BJ (cell line): ENCODE data around the gene KMT2A. TPM values are rescaled to one million over a fixed set of nuclear protein-coding genes. Genes with fewer than 3 reads are reported as not detected.

Source experiments
- CTCF ChIA-PET: fragments of 350-600 bp; formaldehyde crosslinking; extraction: SDS; loops from one replicate; lab custom pipeline; 2021; ENCODE audit warnings: antibody characterized with exemption, inconsistent platforms; lab: Yijun Ruan, JAX
- POLR2A ChIA-PET: fragments of 300-600 bp; sonication (Branson Sonifier 250); formaldehyde crosslinking; extraction: SDS; loops from one replicate; lab custom pipeline; 2021; ENCODE audit warnings: antibody characterized with exemption; lab: Charles Lee
- DNase-seq: peaks from one replicate; pipeline ENCODE4 v3.0.0-alpha.2; 2011; ENCODE audit warnings: low read depth
- H3K27me3 ChIP-seq: 2 replicates; pipeline ENCODE4 v1.6.0; 2011; ENCODE audit warnings: low read length; ENCODE audit not compliant: control insufficient read depth, insufficient read depth
- H3K36me3 ChIP-seq: 2 replicates; pipeline ENCODE4 v1.5.1; 2011; ENCODE audit warnings: low read length; ENCODE audit not compliant: control insufficient read depth, insufficient read depth
- H3K4me3 ChIP-seq: 2 replicates; pipeline ENCODE4 v1.5.1; 2011; ENCODE audit warnings: low read depth, mild to moderate bottlenecking, control low read depth, low read length
- polyA plus RNA-seq: library from polyadenylated mRNA; depleted of rRNA; stranded (reverse); fragments of >200 nt; gene quantifications from 2 replicates; pipeline ENCODE4 v1.2.3, GENCODE V29; 2011
- TF ChIP-seq, protein P1 (sequence below): IDR thresholded peaks from 2 replicates; pipeline ENCODE4 v1.5.1; 2011; ENCODE audit warnings: low read depth, mild to moderate bottlenecking, control low read depth, inconsistent platforms, low read length, moderate library complexity; ENCODE audit not compliant: insufficient read depth

The KMT2A gene
- polyA plus RNA-seq, 1 experiment = 21.9 TPM

- ChIA-PET CTCF (no interaction called here), POLR2A (no interaction called here)
- TF ChIP-seq, protein P1, sequence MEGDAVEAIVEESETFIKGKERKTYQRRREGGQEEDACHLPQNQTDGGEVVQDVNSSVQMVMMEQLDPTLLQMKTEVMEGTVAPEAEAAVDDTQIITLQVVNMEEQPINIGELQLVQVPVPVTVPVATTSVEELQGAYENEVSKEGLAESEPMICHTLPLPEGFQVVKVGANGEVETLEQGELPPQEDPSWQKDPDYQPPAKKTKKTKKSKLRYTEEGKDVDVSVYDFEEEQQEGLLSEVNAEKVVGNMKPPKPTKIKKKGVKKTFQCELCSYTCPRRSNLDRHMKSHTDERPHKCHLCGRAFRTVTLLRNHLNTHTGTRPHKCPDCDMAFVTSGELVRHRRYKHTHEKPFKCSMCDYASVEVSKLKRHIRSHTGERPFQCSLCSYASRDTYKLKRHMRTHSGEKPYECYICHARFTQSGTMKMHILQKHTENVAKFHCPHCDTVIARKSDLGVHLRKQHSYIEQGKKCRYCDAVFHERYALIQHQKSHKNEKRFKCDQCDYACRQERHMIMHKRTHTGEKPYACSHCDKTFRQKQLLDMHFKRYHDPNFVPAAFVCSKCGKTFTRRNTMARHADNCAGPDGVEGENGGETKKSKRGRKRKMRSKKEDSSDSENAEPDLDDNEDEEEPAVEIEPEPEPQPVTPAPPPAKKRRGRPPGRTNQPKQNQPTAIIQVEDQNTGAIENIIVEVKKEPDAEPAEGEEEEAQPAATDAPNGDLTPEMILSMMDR = no peak
- peaks cover 5% of the 10 kb centered on the region for H3K36me3 ChIP-seq
- H3K27me3 ChIP-seq = no peaks in the 10 kb centered on the region
- no peak for DNase-seq
- H3K4me3 ChIP-seq = no peak overlapping the region
Observed at GRCh38 chr11:118544647-118545010, 108.3 kb downstream of the KMT2A start.

DNA sequence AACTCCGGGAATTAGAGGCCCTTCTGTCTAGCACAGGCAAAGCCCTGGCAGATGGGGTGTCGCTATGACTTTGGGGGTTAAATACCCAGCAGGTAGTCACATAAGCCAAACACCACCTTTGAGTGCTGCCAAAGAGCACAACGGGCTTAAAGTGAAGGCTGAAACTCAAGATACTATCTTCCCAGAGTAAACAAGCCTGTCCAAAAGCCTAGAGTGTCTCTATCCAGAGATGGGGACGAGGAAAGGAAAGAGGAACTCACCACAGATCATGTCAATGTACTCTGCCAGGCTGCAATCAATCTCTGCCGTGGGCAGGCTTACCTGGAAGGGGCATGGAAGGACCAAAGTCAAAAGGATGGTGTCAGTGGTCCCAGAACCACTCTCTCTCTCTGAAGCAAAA is 109.2 kb downstream of the KMT2A start:
- Histone ChIP-seq H3K27me3 (no peaks in the 10 kb centered on the region), H3K36me3 (peaks cover 5% of the 10 kb centered on the region), H3K4me3 (no peak overlapping the region)
- ChIA-PET POLR2A (no interaction called here), CTCF (no interaction called here)
- DNase-seq = no peak
- TF ChIP-seq, protein P1 = no peak

GRCh38 chr11:118547132-118547531 is 110.8 kb downstream of the KMT2A start:
- Histone ChIP-seq H3K4me3 (no peak overlapping the region), H3K27me3 (no peaks in the 10 kb centered on the region), H3K36me3 (peaks cover 5% of the 10 kb centered on the region)
- DNase-seq = no peak
- ChIA-PET CTCF (no interaction called here), POLR2A (no interaction called here)
- TF ChIP-seq, protein P1 = no peak

DNA sequence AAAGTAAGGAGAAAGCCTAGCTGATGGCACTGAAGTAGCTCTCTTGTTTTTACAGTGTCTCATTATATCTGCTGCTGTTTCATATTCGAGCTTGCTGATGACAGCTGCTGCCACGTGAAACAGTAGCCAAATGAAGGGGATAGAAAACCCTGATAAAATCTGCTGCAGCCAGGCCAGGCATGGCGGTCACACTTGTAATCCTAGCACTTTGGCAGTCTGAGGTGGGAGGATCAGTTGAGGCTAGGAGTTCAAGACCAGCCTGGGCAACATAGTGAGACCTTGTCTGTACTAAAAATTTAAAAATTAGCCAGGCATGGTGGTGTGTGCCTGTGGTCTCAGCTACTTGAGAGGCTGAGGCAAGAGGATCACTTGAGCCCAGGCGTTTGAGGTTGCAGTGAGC is 116.0 kb downstream of the KMT2A start:
- ChIA-PET CTCF (no interaction called here), POLR2A (no interaction called here)
- Histone ChIP-seq H3K36me3 (peaks cover 4% of the 10 kb centered on the region), H3K4me3 (no peak overlapping the region), H3K27me3 (no peaks in the 10 kb centered on the region)
- TF ChIP-seq, protein P1 = no peak
- DNase-seq = no peak

- ChIA-PET CTCF (no interaction called here), POLR2A (no interaction called here)
- H3K4me3 ChIP-seq = no peak overlapping the region
- H3K36me3 ChIP-seq = peaks cover 4% of the 10 kb centered on the region; the same call in 1 of the 2 replicates
- no peak for DNase-seq
- no peaks in the 10 kb centered on the region for H3K27me3 ChIP-seq
- TF ChIP-seq, protein P1 = no peak
Observed at GRCh38 chr11:118560806-118561205, 124.5 kb downstream of the KMT2A start.
